H9 (cell line): ENCODE measurements around the gene HSPB8. TPM values are rescaled to one million over a fixed set of nuclear protein-coding genes. Genes with fewer than 3 reads are reported as not detected.

Experiments
- DNase-seq: peaks from one replicate; pipeline ENCODE4 v3.0.0-alpha.2; 2017
- H2AFZ ChIP-seq: one replicate; pipeline ENCODE4 v1.6.1; 2013; ENCODE audit warnings: mild to moderate bottlenecking, low read length, control low read depth, moderate library complexity
- H2AK5ac ChIP-seq: 2 replicates; pipeline ENCODE4 v1.6.1; 2013; ENCODE audit warnings: low read length, control low read depth, mixed read lengths; ENCODE audit not compliant: insufficient read length
- H2BK120ac ChIP-seq: one replicate; pipeline ENCODE4 v1.6.1; 2013; ENCODE audit warnings: low read depth, mild to moderate bottlenecking, low read length, control low read depth, inconsistent platforms; ENCODE audit not compliant: poor library complexity, severe bottlenecking
- H2BK12ac ChIP-seq: 2 replicates; pipeline ENCODE4 v1.6.1; 2013; ENCODE audit warnings: low read length, control low read depth, mixed read lengths, low read depth; ENCODE audit not compliant: insufficient read length
- H2BK15ac ChIP-seq: 2 replicates; pipeline ENCODE4 v1.6.1; 2013; ENCODE audit warnings: low read depth, low read length, control low read depth
- H2BK20ac ChIP-seq: one replicate; pipeline ENCODE4 v1.6.1; 2013; ENCODE audit warnings: low read depth, mild to moderate bottlenecking, low read length, control low read depth, inconsistent platforms; ENCODE audit not compliant: poor library complexity, severe bottlenecking
- H2BK5ac ChIP-seq: 2 replicates; pipeline ENCODE4 v1.6.1; 2013; ENCODE audit warnings: low read length, control low read depth, mixed read lengths; ENCODE audit not compliant: insufficient read length
- H3K14ac ChIP-seq: 2 replicates; pipeline ENCODE4 v1.6.1; 2013; ENCODE audit warnings: low read length, control low read depth; ENCODE audit not compliant: insufficient read depth
- H3K18ac ChIP-seq: 2 replicates; pipeline ENCODE4 v1.6.1; 2013; ENCODE audit warnings: low read depth, mild to moderate bottlenecking, mixed read lengths, low read length, control low read depth; ENCODE audit not compliant: insufficient read length
- H3K23ac ChIP-seq: 2 replicates; pipeline ENCODE4 v1.6.1; 2013; ENCODE audit warnings: low read length, control low read depth, mixed read lengths, low read depth; ENCODE audit not compliant: insufficient read length
- H3K23me2 ChIP-seq: 2 replicates; pipeline ENCODE4 v1.6.1; 2013; ENCODE audit warnings: low read depth, mild to moderate bottlenecking, mixed read lengths, low read length, control low read depth; ENCODE audit not compliant: insufficient read length, poor library complexity, severe bottlenecking
- H3K27ac ChIP-seq: 2 replicates; pipeline ENCODE4 v1.5.1; 2013; ENCODE audit warnings: low read length, control low read depth, mixed read lengths, low read depth; ENCODE audit not compliant: insufficient read length
- H3K27me3 ChIP-seq: 2 replicates; pipeline ENCODE4 v1.6.1; 2013; ENCODE audit warnings: low read length, control low read depth, inconsistent platforms; ENCODE audit not compliant: insufficient read depth
- H3K4ac ChIP-seq: 2 replicates; pipeline ENCODE4 v1.6.1; 2013; ENCODE audit warnings: low read depth, mild to moderate bottlenecking, control low read depth, inconsistent platforms, low read length, moderate library complexity
- H3K4me1 ChIP-seq: 2 replicates; pipeline ENCODE4 v1.6.1; 2013; ENCODE audit warnings: low read length, control low read depth, inconsistent platforms; ENCODE audit not compliant: insufficient read depth
- H3K4me2 ChIP-seq: 2 replicates; pipeline ENCODE4 v1.6.1; 2013; ENCODE audit warnings: low read length, control low read depth, mixed read lengths; ENCODE audit not compliant: insufficient read length, insufficient read depth
- H3K56ac ChIP-seq: 2 replicates; pipeline ENCODE4 v1.6.1; 2013; ENCODE audit warnings: low read depth, mild to moderate bottlenecking, mixed read lengths, low read length, control low read depth; ENCODE audit not compliant: insufficient read length
- H3K79me1 ChIP-seq: 2 replicates; pipeline ENCODE4 v1.6.1; 2013; ENCODE audit warnings: low read depth, mild to moderate bottlenecking, moderate library complexity, low read length, control low read depth, inconsistent platforms; ENCODE audit not compliant: insufficient read depth, poor library complexity, severe bottlenecking
- H3K79me2 ChIP-seq: 2 replicates; pipeline ENCODE4 v1.6.1; 2013; ENCODE audit warnings: low read length, control low read depth, inconsistent platforms; ENCODE audit not compliant: insufficient read depth
- H3K9ac ChIP-seq: 2 replicates; pipeline ENCODE4 v1.6.1; 2013; ENCODE audit warnings: low read length, control low read depth, mixed read lengths; ENCODE audit not compliant: insufficient read length; ENCODE audit errors: extremely low read depth
- H3K9me3 ChIP-seq: one replicate; pipeline ENCODE4 v1.6.1; 2013; ENCODE audit warnings: low read depth, low read length, inconsistent platforms; ENCODE audit not compliant: control insufficient read depth
- H3T11ph ChIP-seq: one replicate; pipeline ENCODE4 v1.6.1; 2013; ENCODE audit warnings: mild to moderate bottlenecking, low read length, control low read depth, inconsistent platforms
- H4K20me1 ChIP-seq: one replicate; pipeline ENCODE4 v1.6.1; 2013; ENCODE audit not compliant: control insufficient read depth, insufficient read length, insufficient read depth
- H4K5ac ChIP-seq: 2 replicates; pipeline ENCODE4 v1.6.1; 2013; ENCODE audit warnings: low read depth, mild to moderate bottlenecking, mixed read lengths, low read length, control low read depth; ENCODE audit not compliant: insufficient read length
- H4K8ac ChIP-seq: replicated peaks from 2 replicates; pipeline ENCODE4 v1.6.1; 2013; ENCODE audit warnings: low read length, control low read depth, mixed read lengths, low read depth; ENCODE audit not compliant: insufficient read length
- H4K91ac ChIP-seq: 2 replicates; pipeline ENCODE4 v1.6.1; 2013; ENCODE audit warnings: low read depth, mild to moderate bottlenecking, moderate library complexity, mixed read lengths, low read length, control low read depth; ENCODE audit not compliant: insufficient read length
- H3K27ac Mint-ChIP-seq, 3 experiments: 2 replicates in 2 of 3; 3 replicates in 1 of 3; pipeline ENCODE4 v1.8.0; 2020 to 2021; ENCODE audit warnings: mixed read lengths in 3 of 3, mild to moderate bottlenecking in 1 of 3, moderate library complexity in 1 of 3
- H3K27me3 Mint-ChIP-seq: 2 replicates; pipeline ENCODE4 v1.8.0; 2021; ENCODE audit warnings: low read depth, mild to moderate bottlenecking, moderate library complexity, mixed read lengths
- H3K36me3 Mint-ChIP-seq, 3 experiments: 2 replicates in 2 of 3; 3 replicates in 1 of 3; pipeline ENCODE4 v1.8.0; 2020 to 2021; ENCODE audit warnings: low read depth in 3 of 3, mixed read lengths in 3 of 3; ENCODE audit not compliant: insufficient read depth in 1 of 3
- H3K4me1 Mint-ChIP-seq, 2 experiments: 2 replicates each; pipeline ENCODE4 v1.8.0; 2020; ENCODE audit warnings: mixed read lengths in 2 of 2
- H3K4me3 Mint-ChIP-seq, 2 experiments: 2 replicates in 1 of 2; 3 replicates in 1 of 2; pipeline ENCODE4 v1.8.0; 2020 to 2021; ENCODE audit warnings: mild to moderate bottlenecking in 2 of 2, mixed read lengths in 2 of 2, moderate library complexity in 1 of 2
- H3K9me3 Mint-ChIP-seq, 2 experiments: 2 replicates in 1 of 2; 3 replicates in 1 of 2; pipeline ENCODE4 v1.8.0; 2020; ENCODE audit warnings: mild to moderate bottlenecking in 2 of 2, mixed read lengths in 2 of 2, moderate library complexity in 1 of 2
- CTCF ChIP-seq: fragments of 200-600 bp; sonication (generic); conservative IDR thresholded peaks from 3 replicates; pipeline ENCODE4 v1.8.0; 2021; ENCODE audit warnings: antibody characterized with exemption, mild to moderate bottlenecking
- WGBS: extraction: QIAGEN DNeasy Blood & Tissue Kit; methylation state at CpG from one replicate; pipeline ENCODE4 v1.1.7; 2013; ENCODE audit warnings: missing lambda C conversion rate, low lambda C conversion rate, mixed read lengths; ENCODE audit not compliant: insufficient read length; ENCODE audit errors: extremely low coverage; 5-methylcytosine and 5-hydroxymethylcytosine counted together
- total RNA-seq: library from RNA; stranded (reverse); gene quantifications from 2 replicates; pipeline ENCODE4 v1.2.1, GENCODE V29; 2021

HSPB8 gene
- total RNA-seq, 1 experiment from 2014 or later, result 3.0 TPM

- peak; percentile 46 for DNase-seq
- peak overlapping the region; percentile 4 for H3K4me2 ChIP-seq
- no peaks in the 10 kb centered on the region for H3K36me3 Mint-ChIP-seq
- no peak overlapping the region for H3K4ac ChIP-seq
- no peak for TF ChIP-seq CTCF
- no peaks in the 10 kb centered on the region for H4K20me1 ChIP-seq
- no peak overlapping the region for H2BK120ac ChIP-seq
- H3K14ac ChIP-seq, result no peak overlapping the region; the same call in 1 of the 2 replicates
- H3K79me2 ChIP-seq, result no peaks in the 10 kb centered on the region
- H3K9ac ChIP-seq, result no peak overlapping the region
- H3T11ph ChIP-seq, result no peak overlapping the region
- no CpG with 5 or more reads among the region's 7 CpGs for WGBS
- H2BK15ac ChIP-seq, result no peak overlapping the region
- no peaks in the 10 kb centered on the region for H3K9me3 Mint-ChIP-seq
- H3K4me3 Mint-ChIP-seq, result peak overlapping the region in 1 of 2 experiments; percentile 40; a peak in 2 of 5 replicates
- H3K27me3 Mint-ChIP-seq, result peaks cover 5% of the 10 kb centered on the region
- H3K4me1 Mint-ChIP-seq, result peaks cover 46 to 53% of the 10 kb centered on the region in 2 experiments
- H2AFZ ChIP-seq, result no peak overlapping the region
- no peak overlapping the region for H2AK5ac ChIP-seq
- no peak overlapping the region for H2BK5ac ChIP-seq
- H4K5ac ChIP-seq, result no peak overlapping the region
- no peak overlapping the region for H4K91ac ChIP-seq
- H3K27ac ChIP-seq, result no peak overlapping the region
- peak overlapping the region; percentile 65 for H3K18ac ChIP-seq
- H3K27me3 ChIP-seq, result no peaks in the 10 kb centered on the region
- H3K23me2 ChIP-seq, result peaks cover 6% of the 10 kb centered on the region
- no peak overlapping the region for H3K56ac ChIP-seq
- no peak overlapping the region for H2BK12ac ChIP-seq
- H3K4me1 ChIP-seq, result peaks cover 3% of the 10 kb centered on the region; the same call in 1 of the 2 replicates
- no peaks in the 10 kb centered on the region for H3K79me1 ChIP-seq
- peak overlapping the region; percentile 85 to 90 (median 87); a peak in 6 of 7 replicates for H3K27ac Mint-ChIP-seq
- no peak overlapping the region for H2BK20ac ChIP-seq
- no peak overlapping the region for H4K8ac ChIP-seq
- H3K23ac ChIP-seq, result no peak overlapping the region
- H3K9me3 ChIP-seq, result no peaks in the 10 kb centered on the region
Observed at GRCh38 chr12:119180380-119181040, 1.8 kb downstream of the HSPB8 start.
